GM21390 (cell line): ENCODE data around the gene MBD3.
"Not testable (repeated sequence)": the region's sequence is repeated elsewhere in the genome, so short reads cannot be mapped to it uniquely, and the experiment has no call there.

Experiments used
- ATAC-seq: cut with Tn5 transposase; IDR thresholded peaks from one replicate; pipeline ENCODE4 v1.9.1; 2021; ENCODE audit not compliant: unreplicated experiment

The MBD3 gene

DNA sequence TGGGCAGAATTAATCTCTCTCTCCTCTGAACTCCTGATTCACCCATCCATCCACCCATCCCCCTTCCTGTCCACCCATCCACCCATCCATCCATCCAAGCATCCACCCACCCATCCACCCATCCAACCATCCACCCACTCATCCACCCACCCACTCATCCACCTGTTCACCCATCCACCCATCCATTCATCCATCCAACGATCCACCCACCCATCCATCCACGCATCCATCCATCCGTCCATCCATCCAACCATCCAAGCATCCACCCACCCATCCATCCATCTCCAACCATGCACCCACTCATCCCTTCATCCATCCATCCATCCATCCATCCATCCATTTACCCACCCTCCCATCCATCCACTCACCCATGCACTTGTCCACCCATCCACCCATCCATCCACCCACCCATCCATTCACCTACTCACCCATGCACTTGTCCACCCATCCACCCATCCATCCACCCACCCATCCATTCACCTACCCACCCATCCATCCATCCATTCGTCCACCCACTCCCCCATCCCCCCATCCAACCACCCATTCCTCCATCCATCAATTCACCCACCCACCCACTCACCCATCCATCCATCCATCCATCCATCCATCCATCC lies 43.2 kb downstream of the MBD3 start:
- no peak for ATAC-seq

GRCh38 chr19:1540365-1540925 lies 52.2 kb downstream of the MBD3 start:
- ATAC-seq: no peak

DNA sequence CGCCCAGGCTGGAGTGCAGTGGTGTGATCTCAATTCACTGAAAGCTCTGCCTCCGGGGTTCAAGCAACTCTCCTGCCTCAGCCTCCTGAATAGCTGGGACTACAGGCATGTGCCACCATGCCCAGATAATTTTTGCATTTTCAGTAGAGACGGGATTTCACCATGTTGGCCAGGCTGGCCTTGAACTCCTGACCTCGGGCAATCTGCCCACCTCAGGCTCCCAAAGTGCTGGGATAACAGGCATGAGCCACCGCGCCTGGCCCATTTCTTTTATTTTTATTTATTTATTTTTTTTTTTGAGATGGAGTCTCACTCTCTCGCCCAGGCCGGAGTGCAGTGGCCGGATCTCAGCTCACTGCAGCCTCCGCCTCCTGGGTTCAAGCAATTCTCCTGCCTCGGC lies 52.9 kb downstream of the MBD3 start:
- ATAC-seq: not testable (repeated sequence)

DNA sequence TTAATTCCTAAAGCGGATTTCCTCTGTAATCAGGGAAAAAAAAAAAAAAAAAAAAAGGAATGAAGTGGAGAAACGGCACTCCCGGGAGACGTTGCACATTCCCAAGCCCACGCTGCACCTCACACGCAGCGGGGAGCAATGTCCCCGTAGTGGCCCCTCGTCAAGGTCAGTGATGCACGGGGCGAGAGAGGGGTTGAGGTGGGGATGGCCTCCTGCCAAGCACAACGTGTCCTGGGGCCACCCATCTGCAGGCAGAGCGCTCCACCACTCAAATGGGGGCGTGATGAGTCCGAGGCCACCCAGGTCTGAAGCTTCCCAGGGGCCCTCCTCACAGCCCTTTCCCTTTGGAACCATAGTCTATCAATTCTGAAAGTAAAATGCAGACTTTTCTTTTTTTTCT lies 53.7 kb downstream of the MBD3 start:
- ATAC-seq: no peak

DNA sequence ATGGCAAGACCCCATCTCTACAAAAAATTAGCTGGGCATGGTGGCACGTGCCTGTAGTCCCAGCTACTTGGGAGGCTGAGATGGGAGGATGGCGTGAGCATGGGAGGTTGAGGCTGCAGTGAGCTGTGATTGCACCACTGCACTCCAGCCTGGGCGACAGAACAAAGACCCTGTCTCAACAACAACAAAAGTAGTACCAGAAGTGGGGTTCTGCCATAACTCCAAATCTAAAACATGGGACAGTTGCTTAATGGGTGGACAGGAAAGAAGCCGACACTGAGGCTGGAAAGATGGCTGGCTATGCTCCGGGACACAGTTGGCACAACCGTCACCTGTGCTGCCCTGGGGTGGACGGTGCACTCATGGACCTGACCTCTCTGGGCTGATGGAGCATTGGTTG lies 57.0 kb downstream of the MBD3 start:
- ATAC-seq: not testable (repeated sequence)

- ATAC-seq: no peak
These were observed 57.7 kb downstream of the MBD3 start for GRCh38 chr19:1534972-1535371.

DNA sequence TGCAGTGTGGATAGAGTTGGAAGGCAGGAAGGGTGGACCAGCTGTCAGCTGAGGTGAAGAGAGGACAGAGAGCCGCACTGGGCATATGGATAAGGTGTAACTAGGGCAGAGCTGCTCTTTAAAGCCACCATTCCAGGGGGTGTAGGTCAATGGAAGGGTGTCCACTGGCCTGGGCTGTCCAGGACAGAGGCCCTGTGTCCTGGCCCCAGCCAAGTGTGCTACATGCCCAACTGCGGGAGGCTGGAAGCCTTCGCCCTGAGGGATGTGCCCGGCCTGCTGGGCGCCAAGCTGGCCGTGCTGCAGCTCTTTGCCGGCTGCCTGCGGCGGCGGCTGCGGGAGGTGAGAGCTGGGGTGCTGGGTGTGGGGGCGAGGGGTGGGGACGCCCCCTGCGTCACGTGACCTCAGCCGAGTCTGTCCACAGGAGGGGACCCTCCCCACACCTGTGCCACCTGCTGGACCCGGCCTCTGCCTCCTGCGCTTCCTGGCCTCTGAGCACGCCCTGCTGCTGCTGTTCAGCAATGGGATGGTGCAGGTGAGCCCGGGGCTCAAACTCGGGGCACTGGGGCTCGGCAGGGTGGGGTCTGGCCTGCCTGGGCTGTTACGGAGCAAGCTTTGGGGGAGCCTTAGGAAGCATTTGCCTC lies 59.0 kb downstream of the MBD3 start:
- no peak for ATAC-seq

- ATAC-seq: no peak
These were observed 60.7 kb downstream of the MBD3 start for GRCh38 chr19:1532003-1532402.

- ATAC-seq: no peak
These were observed 61.1 kb downstream of the MBD3 start for GRCh38 chr19:1531587-1531986.

DNA sequence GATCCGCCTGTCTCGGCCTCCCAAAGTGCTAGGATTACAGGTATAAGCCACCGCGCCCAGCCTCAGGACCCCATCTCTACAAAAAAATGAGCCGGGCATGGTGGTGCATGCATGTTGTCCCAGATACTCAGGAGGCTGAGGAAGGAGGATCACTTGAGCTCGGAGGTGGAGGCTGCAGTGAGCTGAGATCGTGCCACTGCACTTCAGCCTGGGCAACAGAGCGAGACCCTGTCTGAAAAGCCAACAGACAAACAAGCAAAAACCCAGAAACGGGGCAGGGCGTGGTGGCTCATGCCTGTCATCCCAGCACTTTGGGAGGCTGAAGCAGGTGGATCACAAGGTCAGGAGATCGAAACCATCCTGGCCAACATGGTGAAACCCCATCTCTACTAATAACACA lies 61.8 kb downstream of the MBD3 start:
- not testable (repeated sequence) for ATAC-seq

- ATAC-seq: no peak
These were observed 63.2 kb downstream of the MBD3 start for GRCh38 chr19:1529430-1529816.

DNA sequence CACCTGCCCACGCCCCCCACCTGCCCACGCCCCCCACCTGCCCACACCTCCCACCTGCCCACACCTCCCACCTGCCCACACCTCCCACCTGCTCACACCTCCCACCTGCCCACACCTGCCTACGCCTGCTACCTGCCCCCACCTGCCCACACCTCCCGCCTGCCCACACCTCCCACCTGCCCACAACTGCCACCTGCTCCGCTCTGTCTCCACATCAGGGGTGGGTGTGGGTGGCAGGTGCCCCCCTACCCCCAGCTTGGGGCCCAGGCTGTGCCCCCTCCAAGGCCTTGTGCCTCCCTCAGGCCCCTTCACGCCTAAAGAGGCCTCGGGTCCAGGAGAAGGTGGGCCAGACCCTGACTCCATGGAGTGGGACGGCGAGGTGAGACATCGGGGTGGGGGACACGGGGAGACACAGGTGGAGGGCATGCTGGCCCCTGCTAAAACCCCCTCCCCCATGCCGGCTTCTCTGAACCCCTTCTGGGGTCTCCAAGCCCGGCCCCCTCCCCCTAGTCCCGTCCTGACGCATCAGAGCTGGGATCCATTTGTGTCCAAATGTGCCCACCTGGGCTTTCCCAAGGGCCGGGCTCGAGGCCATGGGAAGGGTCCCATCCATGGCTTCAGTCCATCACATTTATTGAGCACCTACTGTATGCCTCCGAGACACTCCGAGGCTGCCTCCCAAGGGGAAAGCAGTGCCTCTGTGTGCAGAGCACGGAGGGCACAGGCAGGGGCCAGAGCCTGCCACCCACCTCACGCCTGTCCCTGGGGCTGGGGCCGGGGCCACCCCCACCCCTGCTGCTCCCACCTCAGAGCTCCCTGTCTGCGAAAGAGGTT lies 63.9 kb downstream of the MBD3 start:
- no peak for ATAC-seq

DNA sequence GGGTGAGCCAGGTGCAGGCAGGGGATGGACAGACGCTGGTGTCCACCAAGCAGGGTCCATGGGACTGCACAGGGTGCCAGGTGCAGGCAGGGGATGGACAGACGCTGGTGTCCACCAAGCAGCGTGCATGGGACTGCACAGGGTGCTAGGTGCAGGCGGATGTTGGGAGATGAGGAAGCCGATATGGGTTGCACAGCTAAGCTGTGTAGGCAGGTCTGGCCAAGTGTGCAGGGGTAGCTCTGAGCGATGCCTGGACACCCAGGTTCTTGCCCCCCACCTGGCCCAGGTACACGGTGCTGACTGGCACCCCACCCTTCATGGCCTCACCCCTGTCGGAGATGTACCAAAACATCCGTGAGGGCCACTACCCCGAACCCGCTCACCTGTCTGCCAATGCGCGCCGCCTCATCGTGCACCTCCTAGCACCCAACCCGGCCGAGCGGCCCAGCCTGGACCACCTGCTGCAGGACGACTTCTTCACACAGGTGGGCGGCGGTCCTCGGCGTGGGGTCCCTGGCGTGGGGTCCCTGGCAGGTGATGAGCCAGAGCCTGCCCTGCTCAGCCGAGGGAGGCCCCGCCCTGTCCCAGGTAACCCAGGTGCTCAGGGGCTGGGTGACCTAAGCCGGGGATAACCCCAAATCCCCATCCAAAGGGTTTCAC lies 64.9 kb downstream of the MBD3 start:
- no peak for ATAC-seq

DNA sequence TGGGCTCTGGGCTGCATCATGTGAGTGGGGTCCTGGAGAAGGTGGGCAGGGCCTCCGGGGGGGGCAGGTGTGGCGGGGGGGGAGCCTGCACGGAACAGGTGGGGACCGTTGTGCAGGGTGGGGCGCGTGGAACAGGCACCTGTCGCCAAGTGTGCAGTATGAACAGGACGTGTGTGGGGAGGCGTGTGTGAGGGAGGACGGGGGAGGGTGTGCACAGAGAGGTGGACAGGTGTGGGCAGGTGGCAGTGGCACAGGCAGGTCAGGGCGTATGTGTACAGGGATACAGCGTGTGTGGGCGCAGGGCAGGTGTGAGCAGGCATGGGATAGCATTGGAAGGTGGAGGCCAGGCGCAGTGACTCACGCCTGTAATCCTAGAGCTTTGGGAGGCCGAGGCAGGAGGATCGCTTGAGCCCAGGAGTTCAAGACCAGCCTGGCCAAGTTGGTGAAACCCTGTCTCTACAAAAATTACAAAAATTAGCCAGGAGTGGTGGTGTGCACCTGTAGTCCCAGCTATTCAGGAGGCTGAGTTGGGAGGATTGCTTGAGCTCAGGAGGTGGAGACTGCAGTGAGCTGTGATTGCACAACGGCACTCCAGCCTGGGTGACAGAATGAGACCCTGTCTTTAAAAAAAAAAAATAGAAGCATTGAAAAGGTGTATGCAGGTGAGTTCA lies 65.6 kb downstream of the MBD3 start:
- ATAC-seq: no peak

DNA sequence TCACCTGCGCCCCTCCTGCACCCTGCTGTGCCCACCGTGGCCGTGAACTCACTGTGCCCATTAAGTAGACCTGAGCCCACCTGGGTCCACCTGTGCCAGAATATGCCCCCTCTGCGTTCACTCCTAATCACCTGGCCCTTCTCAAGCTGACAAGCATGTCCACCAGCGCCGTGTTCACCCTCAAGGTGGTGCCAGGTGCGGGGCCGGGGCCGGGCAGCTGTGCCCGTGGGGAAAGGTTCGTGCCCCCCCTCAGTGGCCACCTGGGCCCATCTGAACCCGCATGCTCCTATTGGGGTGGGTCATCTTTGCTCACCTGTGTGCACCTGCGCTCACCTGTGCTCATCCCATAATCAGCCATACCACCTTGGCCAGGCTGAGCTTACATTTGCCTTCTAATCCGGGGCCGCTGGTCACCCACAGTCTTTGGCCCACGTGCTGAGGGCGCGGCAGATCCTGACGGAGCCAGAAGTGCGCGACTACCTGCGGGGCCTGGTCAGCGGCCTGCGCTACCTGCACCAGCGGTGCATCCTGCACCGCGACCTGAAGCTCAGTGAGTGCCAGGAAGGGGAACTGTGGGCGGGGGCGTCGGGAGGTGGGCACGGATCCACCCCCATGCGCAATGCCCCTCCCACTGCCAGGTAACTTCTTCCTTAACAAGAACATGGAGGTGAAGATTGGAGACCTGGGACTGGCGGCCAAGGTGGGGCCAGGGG lies 66.4 kb downstream of the MBD3 start:
- ATAC-seq: no peak

GRCh38 chr19:1525343-1525742 lies 67.3 kb downstream of the MBD3 start:
- ATAC-seq: no peak

- ATAC-seq: no peak
These were observed 67.7 kb downstream of the MBD3 start for GRCh38 chr19:1524972-1525325.

GRCh38 chr19:1524287-1524971 lies 68.2 kb downstream of the MBD3 start:
- no peak for ATAC-seq
